ENCODE results near the gene STOML3. TPM values are rescaled to one million over a fixed set of nuclear protein-coding genes. Genes with fewer than 3 reads are reported as not detected.

Gene STOML3
- total RNA-seq, 1 experiment from 2014 or later: not detected

- DNase-seq (ENCODE audit: low read depth, low spot score) (no peak), ATAC-seq (no peak)
- Histone ChIP-seq H3K9me3 (ENCODE audit: control insufficient read depth, insufficient read depth, low read depth, low read length) (no peaks in the 10 kb centered on the region), H3K27ac (ENCODE audit: low read length) (peak overlapping the region; percentile 93), H3K27me3 (ENCODE audit: control insufficient read depth, insufficient read depth, low read length) (no peaks in the 10 kb centered on the region), H3K4me3 (ENCODE audit: low read depth in 2 of 2, low read length in 2 of 2) (peak overlapping the region; percentile 89 to 91), H3K36me3 (ENCODE audit: control insufficient read depth, insufficient read depth, low read length) (peaks cover 5% of the 10 kb centered on the region; the same call in 1 of the 2 replicates), H3K4me1 (ENCODE audit: control insufficient read depth, insufficient read depth, low read length) (peaks cover 8% of the 10 kb centered on the region)
- BruUV-seq (replicated peaks): no TSS peak
- CTCF ChIA-PET: no interaction called here
- in situ Hi-C loops (cut with HindIII; ENCODE audit: low pct_unique_long_range_greater_than_20kb, low sequenced_read_pairs) (no loop called here), intact Hi-C loops (cut with micrococcal nuclease; ENCODE audit: unreplicated experiment) (loop anchor here (10.0 kb wide), 1 partner anchor 636 kb away; no protein-coding TSS in a partner anchor)
- POLR2A ChIA-PET: no interaction called here
- TF ChIP-seq SIN3A (IDR thresholded peaks at IDR 0.05; ENCODE audit: borderline replicate concordance, insufficient read depth, low read depth, low read length) (no peak), TCF7L2 (IDR thresholded peaks at IDR 0.05; ENCODE audit: low read depth, low read length) (no peak), POLR2AphosphoS5 (IDR thresholded peaks at IDR 0.05; ENCODE audit: low read depth, low read length) (no peak), CTCF (IDR thresholded peaks at IDR 0.05) (no peak), REST (IDR thresholded peaks at IDR 0.05; ENCODE audit: insufficient read depth in 1 of 2, low read depth in 2 of 2, low read length in 1 of 2) (no peak)
These were observed 48.4 kb upstream of the STOML3 start for GRCh38 chr13:39039041-39039440.

DNA sequence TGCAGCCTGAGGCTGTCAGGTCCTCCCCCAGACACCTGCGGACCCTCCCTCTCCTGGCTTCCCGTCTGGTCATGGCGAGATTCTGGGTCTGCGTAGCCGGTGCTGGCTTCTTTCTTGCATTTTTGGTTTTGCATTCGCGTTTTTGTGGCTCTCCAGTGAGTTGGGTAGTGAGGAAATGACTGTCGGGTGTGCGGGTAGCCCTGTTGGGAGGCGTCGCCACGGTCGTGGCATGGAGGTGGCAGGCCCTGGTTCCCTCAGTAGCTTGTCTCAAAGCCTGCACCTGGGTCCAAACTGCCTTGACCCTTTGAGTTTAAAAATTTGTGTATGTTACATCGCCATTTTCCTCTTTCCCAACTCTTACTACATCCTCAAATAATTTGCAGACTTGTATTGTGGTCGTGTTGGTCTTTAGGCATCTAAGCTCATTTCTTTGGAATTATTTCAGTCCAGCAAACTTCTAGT, 48.0 kb upstream of the STOML3 start:
- peaks cover 5% of the 10 kb centered on the region; the same call in 1 of the 2 replicates for H3K36me3 ChIP-seq (ENCODE audit: control insufficient read depth, insufficient read depth, low read length)
- CTCF ChIA-PET: no interaction called here
- no peaks in the 10 kb centered on the region for H3K27me3 ChIP-seq (ENCODE audit: control insufficient read depth, insufficient read depth, low read length)
- H3K9me3 ChIP-seq (ENCODE audit: control insufficient read depth, insufficient read depth, low read depth, low read length): no peaks in the 10 kb centered on the region
- POLR2A ChIA-PET: no interaction called here
- no TSS peak for BruUV-seq (replicated peaks)
- ATAC-seq (peak; percentile 66), DNase-seq (ENCODE audit: low read depth, low spot score) (no peak)
- in situ Hi-C loops (cut with HindIII; ENCODE audit: low pct_unique_long_range_greater_than_20kb, low sequenced_read_pairs) (no loop called here), intact Hi-C loops (cut with micrococcal nuclease; ENCODE audit: unreplicated experiment) (loop anchor here (10.0 kb wide), 1 partner anchor 636 kb away; no protein-coding TSS in a partner anchor)
- peaks cover 8% of the 10 kb centered on the region for H3K4me1 ChIP-seq (ENCODE audit: control insufficient read depth, insufficient read depth, low read length)
- TF ChIP-seq POLR2AphosphoS5 (IDR thresholded peaks at IDR 0.05; ENCODE audit: low read depth, low read length): no peak
- no peak for TF ChIP-seq CTCF (IDR thresholded peaks at IDR 0.05)
- TF ChIP-seq SIN3A (IDR thresholded peaks at IDR 0.05; ENCODE audit: borderline replicate concordance, insufficient read depth, low read depth, low read length): no peak
- TF ChIP-seq REST (IDR thresholded peaks at IDR 0.05; ENCODE audit: insufficient read depth in 1 of 2, low read depth in 2 of 2, low read length in 1 of 2): no peak
- no peak for TF ChIP-seq TCF7L2 (IDR thresholded peaks at IDR 0.05; ENCODE audit: low read depth, low read length)
- H3K27ac ChIP-seq (ENCODE audit: low read length): peak overlapping the region; percentile 93
- H3K4me3 ChIP-seq (ENCODE audit: low read depth in 2 of 2, low read length in 2 of 2): peak overlapping the region; percentile 89 to 91
